ENCODE data around the gene CDH5. TPM values are rescaled to one million over a fixed set of nuclear protein-coding genes. Genes with fewer than 3 reads are reported as not detected.

Gene CDH5
- polyA plus RNA-seq, 1 of the 3 experiments (the other 2 are of a cell fraction), result not detected

DNA sequence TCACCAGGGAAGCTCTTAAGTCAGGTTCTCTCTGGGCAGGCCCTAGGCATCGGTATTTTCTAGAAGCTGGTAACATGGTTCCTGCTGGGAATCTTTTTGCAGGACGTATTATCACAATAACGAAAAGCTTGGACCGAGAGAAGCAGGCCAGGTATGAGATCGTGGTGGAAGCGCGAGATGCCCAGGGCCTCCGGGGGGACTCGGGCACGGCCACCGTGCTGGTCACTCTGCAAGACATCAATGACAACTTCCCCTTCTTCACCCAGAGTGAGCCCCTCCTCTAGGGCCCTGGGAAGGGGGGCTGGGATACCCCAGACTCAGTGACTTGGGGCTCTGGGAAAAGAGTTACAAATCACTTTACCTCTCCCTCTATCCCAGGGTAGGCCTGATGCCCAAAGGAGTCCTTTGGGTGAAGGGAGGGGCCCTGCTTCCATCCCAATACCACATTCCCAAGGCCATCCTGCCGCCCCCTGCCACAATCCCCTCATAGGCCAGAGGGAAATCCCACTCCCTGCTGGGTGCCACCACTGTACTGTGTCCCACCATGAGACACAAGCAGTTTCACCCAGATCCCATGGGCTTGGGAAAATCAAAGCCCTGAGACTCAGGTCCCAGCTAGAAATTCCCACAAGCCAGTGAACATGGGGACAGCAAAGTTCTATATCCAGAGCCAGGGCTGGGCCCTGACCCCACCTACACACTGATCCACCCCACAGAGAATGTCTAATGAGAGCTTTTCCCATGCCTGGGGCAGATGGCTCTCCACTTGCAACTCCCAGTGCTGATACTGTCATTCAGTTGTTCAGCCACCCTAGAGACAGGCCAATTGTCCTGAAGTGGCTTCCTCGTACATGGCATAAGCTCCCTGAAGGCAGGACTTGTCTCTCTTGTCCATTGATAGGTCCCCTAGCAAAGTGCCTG, 23.0 kb downstream of the CDH5 start:
- Histone ChIP-seq H4K20me1 (ENCODE audit: insufficient read depth) (no peaks in the 10 kb centered on the region), H3K36me3 (replicated peaks in 1 of 2; ENCODE audit: control insufficient read depth in 1 of 2, insufficient read depth in 2 of 2, low read length in 1 of 2) (no peaks in the 10 kb centered on the region), H3K9ac (no peak overlapping the region), H3K9me2 (no peaks in the 10 kb centered on the region), H3K4me2 (no peak overlapping the region), H3K4me1 (ENCODE audit: control insufficient read depth in 1 of 2, insufficient read depth in 2 of 2, low read depth in 1 of 2, low read length in 1 of 2) (no peaks in the 10 kb centered on the region), H3K4me3 (ENCODE audit: low read depth in 2 of 2, low read length in 1 of 2) (no peak overlapping the region), H3K9me3 (no peaks in the 10 kb centered on the region), H3K27me3 (ENCODE audit: insufficient read depth) (no peaks in the 10 kb centered on the region), H2AFZ (ENCODE audit: low read depth) (no peak overlapping the region), H3K79me2 (ENCODE audit: insufficient read depth) (no peaks in the 10 kb centered on the region), H3K27ac (ENCODE audit: low read depth in 2 of 2, low read length in 1 of 2) (no peak overlapping the region), H3F3A (replicated peaks; ENCODE audit: insufficient read depth) (no peaks in the 10 kb centered on the region)
- ChIA-PET POLR2A (no interaction called here), CTCF (interaction anchor here (1.8 kb wide), 1 partner anchor 18 kb away, joined by 7 read pairs; no protein-coding TSS in a partner anchor)
- TF ChIP-seq USF2 (IDR thresholded peaks at IDR 0.05; ENCODE audit: borderline replicate concordance, low read depth, low read length) (no peak), CTCF (IDR thresholded peaks at IDR 0.05) (no peak), TCF12 (IDR thresholded peaks at IDR 0.05) (no peak), EZH2phosphoT487 (IDR thresholded peaks at IDR 0.05; ENCODE audit: borderline replicate concordance, low read depth) (no peak), RXRA (IDR thresholded peaks at IDR 0.05; ENCODE audit: borderline replicate concordance, low read depth) (no peak), ELF1 (IDR thresholded peaks at IDR 0.05) (no peak), RAD21 (IDR thresholded peaks at IDR 0.05; ENCODE audit: low read length) (no peak), FOSL2 (IDR thresholded peaks at IDR 0.05; ENCODE audit: borderline replicate concordance, low read depth) (no peak), EP300 (IDR thresholded peaks at IDR 0.05; ENCODE audit: borderline replicate concordance in 1 of 2, low read depth in 1 of 2, low read length in 1 of 2) (no peak), YY1 (IDR thresholded peaks at IDR 0.05; ENCODE audit: low read depth) (no peak), TAF1 (IDR thresholded peaks at IDR 0.05; ENCODE audit: borderline replicate concordance, low read depth, low read length) (no peak), RCOR1 (IDR thresholded peaks at IDR 0.05; ENCODE audit: low read length) (no peak), CHD2 (IDR thresholded peaks at IDR 0.05; ENCODE audit: low read length, partially characterized antibody) (no peak)
- TF ChIP-seq, protein P1, sequence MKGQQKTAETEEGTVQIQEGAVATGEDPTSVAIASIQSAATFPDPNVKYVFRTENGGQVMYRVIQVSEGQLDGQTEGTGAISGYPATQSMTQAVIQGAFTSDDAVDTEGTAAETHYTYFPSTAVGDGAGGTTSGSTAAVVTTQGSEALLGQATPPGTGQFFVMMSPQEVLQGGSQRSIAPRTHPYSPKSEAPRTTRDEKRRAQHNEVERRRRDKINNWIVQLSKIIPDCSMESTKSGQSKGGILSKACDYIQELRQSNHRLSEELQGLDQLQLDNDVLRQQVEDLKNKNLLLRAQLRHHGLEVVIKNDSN (IDR thresholded peaks at IDR 0.05; ENCODE audit: borderline replicate concordance, low read depth), result no peak
- WGBS (ENCODE audit: low lambda C conversion rate), result 69% methylated on average over 12 of the region's 13 CpGs
- DNase-seq, result no peak
